HG02973 (cell line): ENCODE measurements around the gene TRIM72.
"Not testable (repeated sequence)": the region's sequence is repeated elsewhere in the genome, so short reads cannot be mapped to it uniquely, and the experiment has no call there.

Source experiments
- ATAC-seq: cut with Tn5 transposase; IDR thresholded peaks from one replicate; pipeline ENCODE4 v1.9.1; 2021; ENCODE audit warnings: moderate library complexity; ENCODE audit not compliant: unreplicated experiment

Gene TRIM72

GRCh38 chr16:31277659-31278260 is 63.8 kb downstream of the TRIM72 start:
- no peak for ATAC-seq

- ATAC-seq = not testable (repeated sequence)
Observed at GRCh38 chr16:31278853-31279252, 64.9 kb downstream of the TRIM72 start.
